Prostate gland (tissue), 2 donors: ENCODE measurements around the gene FDXR.

Experiments
- CTCF ChIP-seq, 4 experiments: fragments of 200-600 bp in 2 of 4; fragments of 450-650 bp in 2 of 4; sonication (generic) in 2 of 4; IDR thresholded peaks; 1 replicate in 3 of 4; 2 replicates in 1 of 4; pipeline ENCODE4 v1.5.1; 2016 to 2019; ENCODE audit warnings: antibody characterized with exemption in 4 of 4, mild to moderate bottlenecking in 2 of 4, moderate library complexity in 2 of 4
- POLR2A ChIP-seq: fragments of 450-650 bp; IDR thresholded peaks from one replicate; pipeline ENCODE4 v1.6.1; 2016; ENCODE audit warnings: antibody characterized with exemption, mild to moderate bottlenecking
- POLR2AphosphoS5 ChIP-seq: sonication (generic); formaldehyde crosslinking; IDR thresholded peaks from one replicate; pipeline ENCODE4 v1.6.1; 2017; ENCODE audit warnings: antibody characterized with exemption

- TF ChIP-seq CTCF (IDR thresholded peaks at IDR 0.05) (no peak), POLR2A (no peak), POLR2AphosphoS5 (no peak)
These were observed 25.7 kb upstream of the FDXR start for GRCh38 chr17:74898376-74898946.
